ENCODE results near the gene THAP4. TPM values are rescaled to one million over a fixed set of nuclear protein-coding genes. Genes with fewer than 3 reads are reported as not detected.

Gene THAP4
- total and polyA plus RNA-seq, 2 of the 13 experiments (the other 11 are each of a cell fraction or from before 2014, with no cell fraction given), result 59.7 to 75.7 TPM

DNA sequence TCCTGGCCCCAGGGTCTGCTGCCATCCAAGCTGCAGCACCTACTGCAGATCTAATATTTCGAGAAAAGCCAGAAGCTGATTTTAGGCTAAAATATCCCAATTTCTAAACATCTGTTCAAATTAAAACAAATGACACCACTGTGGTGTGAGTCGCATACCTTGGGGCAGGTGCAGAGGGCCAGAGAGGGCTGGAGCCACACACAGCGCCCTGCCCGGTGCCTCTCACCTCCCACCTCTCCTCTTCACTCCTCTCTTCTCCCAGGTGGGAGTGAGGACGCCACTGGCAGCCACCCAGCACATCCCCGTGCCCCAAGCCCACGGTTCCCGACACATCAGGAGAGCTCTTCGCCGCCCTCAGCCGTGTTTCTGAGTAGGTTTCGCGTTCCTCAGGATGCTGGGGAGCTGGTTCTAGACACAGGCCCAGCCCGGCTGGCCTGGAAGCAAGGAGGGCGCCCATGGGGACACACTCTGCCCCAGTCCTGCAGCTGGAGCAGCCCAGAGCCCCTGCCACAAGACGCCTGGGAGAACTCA is 21.4 kb downstream of the THAP4 start:
- intact Hi-C loops (cut with micrococcal nuclease; ENCODE audit: unreplicated experiment) (no loop called here), in situ Hi-C loops (cut with HindIII; ENCODE audit: extremely low pct_ligation_motif_present, low pct_unique_long_range_greater_than_20kb) (no loop called here)
- FAIRE-seq (no peak), DNase-seq (ENCODE audit: low spot score) (no peak), ATAC-seq (no peak)
- Histone ChIP-seq H3K9ac (ENCODE audit: insufficient read depth, low read depth, low read length) (no peak overlapping the region), H3K4me3 (replicated peaks in 1 of 3; ENCODE audit: insufficient read depth in 1 of 3, low read depth in 2 of 3, low read length in 3 of 3) (no peak overlapping the region), H2AFZ (ENCODE audit: low read length) (no peak overlapping the region), H3K27ac (ENCODE audit: extremely low read length, insufficient read depth, low read length) (no peak overlapping the region), H3K4me2 (ENCODE audit: low read depth, low read length) (no peak overlapping the region), H3K36me3 (replicated peaks in 1 of 2; ENCODE audit: control insufficient read depth in 1 of 2, insufficient read depth in 2 of 2, low read length in 2 of 2) (peaks cover 19 to 50% of the 10 kb centered on the region in 2 experiments), H3K27me3 (ENCODE audit: control insufficient read depth in 1 of 2, insufficient read depth in 2 of 2, low read length in 2 of 2) (no peaks in the 10 kb centered on the region; a peak in 1 of 5 replicates), H3K4me1 (ENCODE audit: insufficient read depth, low read length) (peaks cover 19% of the 10 kb centered on the region), H4K20me1 (ENCODE audit: insufficient read depth, low read length) (no peaks in the 10 kb centered on the region), H3K79me2 (ENCODE audit: insufficient read depth, low read length) (peaks cover 76% of the 10 kb centered on the region), H3K9me3 (ENCODE audit: low read length) (no peaks in the 10 kb centered on the region)
- no TSS peak for BruUV-seq (replicated peaks)
- POLR2A ChIA-PET, result no interaction called here
- no peak for TF ChIP-seq RFX3 (CRISPR knock-in tag; IDR thresholded peaks at IDR 0.05)
- peak; percentile 45 for TF ChIP-seq AGO2 (optimal IDR thresholded peaks at IDR 0.05; ENCODE audit: low read depth, low read length)
- TF ChIP-seq, protein P1, sequence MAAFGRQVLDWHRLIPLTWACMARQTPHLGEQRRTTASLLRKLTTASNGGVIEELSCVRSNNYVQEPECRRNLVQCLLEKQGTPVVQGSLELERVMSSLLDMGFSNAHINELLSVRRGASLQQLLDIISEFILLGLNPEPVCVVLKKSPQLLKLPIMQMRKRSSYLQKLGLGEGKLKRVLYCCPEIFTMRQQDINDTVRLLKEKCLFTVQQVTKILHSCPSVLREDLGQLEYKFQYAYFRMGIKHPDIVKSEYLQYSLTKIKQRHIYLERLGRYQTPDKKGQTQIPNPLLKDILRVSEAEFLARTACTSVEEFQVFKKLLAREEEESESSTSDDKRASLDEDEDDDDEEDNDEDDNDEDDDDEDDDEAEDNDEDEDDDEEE (CRISPR knock-in tag; IDR thresholded peaks at IDR 0.05), result no peak
- TF ChIP-seq ZNF253 (CRISPR knock-in tag; IDR thresholded peaks at IDR 0.05; ENCODE audit: borderline replicate concordance), result 0 out of 2 replicates have a peak, but pooled peaks have one; percentile 41
- TF ChIP-seq RBM22 (optimal IDR thresholded peaks at IDR 0.05; ENCODE audit: low read length), result peak; percentile 24
- peak; percentile 94 for TF ChIP-seq ZNF768 (CRISPR knock-in tag; IDR thresholded peaks at IDR 0.05)
- WGBS (ENCODE audit: low lambda C conversion rate), result 93% methylated on average over 16 of the region's 16 CpGs
- CTCF ChIA-PET (ENCODE audit: low intra/inter-chr PET ratio, low total read pairs), result no interaction called here

DNA sequence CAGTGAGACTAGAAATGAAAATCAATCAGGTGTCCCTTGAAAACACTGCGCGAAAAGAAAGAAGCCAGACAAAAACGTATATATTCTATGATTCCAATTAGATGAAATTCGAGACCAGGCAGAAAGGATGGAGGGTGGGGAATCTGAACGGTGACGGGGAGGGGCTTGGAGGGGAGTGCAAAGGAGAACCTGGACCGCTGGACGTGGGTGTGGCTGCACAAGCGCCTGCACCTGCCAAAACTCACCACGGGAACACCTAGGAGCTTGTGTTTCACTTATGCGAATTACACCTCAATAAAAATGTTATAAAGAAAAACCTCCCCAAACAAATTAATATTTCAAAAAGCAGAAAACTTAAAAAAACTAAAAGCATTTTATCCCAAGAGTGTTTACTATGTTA is 21.9 kb downstream of the THAP4 start:
- Histone ChIP-seq H4K20me1 (ENCODE audit: insufficient read depth, low read length) (no peaks in the 10 kb centered on the region), H3K27me3 (ENCODE audit: control insufficient read depth in 1 of 2, insufficient read depth in 2 of 2, low read length in 2 of 2) (no peaks in the 10 kb centered on the region; a peak in 1 of 5 replicates), H3K4me2 (ENCODE audit: low read depth, low read length) (no peak overlapping the region), H3K9me3 (ENCODE audit: low read length) (no peaks in the 10 kb centered on the region), H3K79me2 (ENCODE audit: insufficient read depth, low read length) (peaks cover 75% of the 10 kb centered on the region), H3K4me3 (replicated peaks in 1 of 3; ENCODE audit: insufficient read depth in 1 of 3, low read depth in 2 of 3, low read length in 3 of 3) (no peak overlapping the region), H3K27ac (ENCODE audit: extremely low read length, insufficient read depth, low read length) (no peak overlapping the region), H3K36me3 (replicated peaks in 1 of 2; ENCODE audit: control insufficient read depth in 1 of 2, insufficient read depth in 2 of 2, low read length in 2 of 2) (peaks cover 19 to 46% of the 10 kb centered on the region in 2 experiments), H3K4me1 (ENCODE audit: insufficient read depth, low read length) (peaks cover 21% of the 10 kb centered on the region), H3K9ac (ENCODE audit: insufficient read depth, low read depth, low read length) (no peak overlapping the region), H2AFZ (ENCODE audit: low read length) (no peak overlapping the region)
- CTCF ChIA-PET (ENCODE audit: low intra/inter-chr PET ratio, low total read pairs), result no interaction called here
- WGBS (ENCODE audit: low lambda C conversion rate), result 91% methylated on average over 11 of the region's 11 CpGs
- ATAC-seq (no peak), DNase-seq (ENCODE audit: low spot score) (no peak), FAIRE-seq (no peak)
- intact Hi-C loops (cut with micrococcal nuclease; ENCODE audit: unreplicated experiment), result no loop called here
- POLR2A ChIA-PET, result no interaction called here
- BruUV-seq (replicated peaks), result no TSS peak
- TF ChIP-seq, protein P2, sequence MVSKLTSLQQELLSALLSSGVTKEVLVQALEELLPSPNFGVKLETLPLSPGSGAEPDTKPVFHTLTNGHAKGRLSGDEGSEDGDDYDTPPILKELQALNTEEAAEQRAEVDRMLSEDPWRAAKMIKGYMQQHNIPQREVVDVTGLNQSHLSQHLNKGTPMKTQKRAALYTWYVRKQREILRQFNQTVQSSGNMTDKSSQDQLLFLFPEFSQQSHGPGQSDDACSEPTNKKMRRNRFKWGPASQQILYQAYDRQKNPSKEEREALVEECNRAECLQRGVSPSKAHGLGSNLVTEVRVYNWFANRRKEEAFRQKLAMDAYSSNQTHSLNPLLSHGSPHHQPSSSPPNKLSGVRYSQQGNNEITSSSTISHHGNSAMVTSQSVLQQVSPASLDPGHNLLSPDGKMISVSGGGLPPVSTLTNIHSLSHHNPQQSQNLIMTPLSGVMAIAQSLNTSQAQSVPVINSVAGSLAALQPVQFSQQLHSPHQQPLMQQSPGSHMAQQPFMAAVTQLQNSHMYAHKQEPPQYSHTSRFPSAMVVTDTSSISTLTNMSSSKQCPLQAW (CRISPR knock-in tag; IDR thresholded peaks at IDR 0.05), result no peak
- TF ChIP-seq SP1 (IDR thresholded peaks at IDR 0.05) (no peak), SP1 (CRISPR knock-in tag; IDR thresholded peaks at IDR 0.05) (no peak), ZFP1 (CRISPR knock-in tag; IDR thresholded peaks at IDR 0.05) (no peak), ZNF30 (CRISPR knock-in tag; IDR thresholded peaks at IDR 0.05) (no peak), ELF1 (CRISPR knock-in tag; IDR thresholded peaks at IDR 0.05) (no peak), SRSF1 (optimal IDR thresholded peaks at IDR 0.05; ENCODE audit: low read depth, low read length) (no peak), FOXA3 (CRISPR knock-in tag; IDR thresholded peaks at IDR 0.05) (no peak), NFYC (CRISPR knock-in tag; IDR thresholded peaks at IDR 0.05) (no peak), YEATS4 (CRISPR knock-in tag; IDR thresholded peaks at IDR 0.05; ENCODE audit: borderline replicate concordance) (no peak), AGO2 (optimal IDR thresholded peaks at IDR 0.05; ENCODE audit: low read depth, low read length) (no peak), PPARG (CRISPR knock-in tag; conservative IDR thresholded peaks at IDR 0.05) (no peak)
- in situ Hi-C loops (cut with HindIII; ENCODE audit: extremely low pct_ligation_motif_present, low pct_unique_long_range_greater_than_20kb), result no loop called here
